H9 (cell line): ENCODE results near the gene TADA3. TPM values are rescaled to one million over a fixed set of nuclear protein-coding genes. Genes with fewer than 3 reads are reported as not detected.
A peak's percentile ranks its signal among the peaks of the same experiment; 100 is the strongest.

Experiments used
- DNase-seq: peaks from one replicate; pipeline ENCODE4 v3.0.0-alpha.2; 2017
- H2AFZ ChIP-seq: one replicate; pipeline ENCODE4 v1.6.1; 2013; ENCODE audit warnings: mild to moderate bottlenecking, low read length, control low read depth, moderate library complexity
- H2AK5ac ChIP-seq: 2 replicates; pipeline ENCODE4 v1.6.1; 2013; ENCODE audit warnings: low read length, control low read depth, mixed read lengths; ENCODE audit not compliant: insufficient read length
- H2BK120ac ChIP-seq: one replicate; pipeline ENCODE4 v1.6.1; 2013; ENCODE audit warnings: low read depth, mild to moderate bottlenecking, low read length, control low read depth, inconsistent platforms; ENCODE audit not compliant: poor library complexity, severe bottlenecking
- H2BK12ac ChIP-seq: 2 replicates; pipeline ENCODE4 v1.6.1; 2013; ENCODE audit warnings: low read length, control low read depth, mixed read lengths, low read depth; ENCODE audit not compliant: insufficient read length
- H2BK15ac ChIP-seq: 2 replicates; pipeline ENCODE4 v1.6.1; 2013; ENCODE audit warnings: low read depth, low read length, control low read depth
- H2BK20ac ChIP-seq: one replicate; pipeline ENCODE4 v1.6.1; 2013; ENCODE audit warnings: low read depth, mild to moderate bottlenecking, low read length, control low read depth, inconsistent platforms; ENCODE audit not compliant: poor library complexity, severe bottlenecking
- H2BK5ac ChIP-seq: 2 replicates; pipeline ENCODE4 v1.6.1; 2013; ENCODE audit warnings: low read length, control low read depth, mixed read lengths; ENCODE audit not compliant: insufficient read length
- H3K14ac ChIP-seq: 2 replicates; pipeline ENCODE4 v1.6.1; 2013; ENCODE audit warnings: low read length, control low read depth; ENCODE audit not compliant: insufficient read depth
- H3K18ac ChIP-seq: 2 replicates; pipeline ENCODE4 v1.6.1; 2013; ENCODE audit warnings: low read depth, mild to moderate bottlenecking, mixed read lengths, low read length, control low read depth; ENCODE audit not compliant: insufficient read length
- H3K23ac ChIP-seq: 2 replicates; pipeline ENCODE4 v1.6.1; 2013; ENCODE audit warnings: low read length, control low read depth, mixed read lengths, low read depth; ENCODE audit not compliant: insufficient read length
- H3K23me2 ChIP-seq: 2 replicates; pipeline ENCODE4 v1.6.1; 2013; ENCODE audit warnings: low read depth, mild to moderate bottlenecking, mixed read lengths, low read length, control low read depth; ENCODE audit not compliant: insufficient read length, poor library complexity, severe bottlenecking
- H3K27ac ChIP-seq: 2 replicates; pipeline ENCODE4 v1.5.1; 2013; ENCODE audit warnings: low read length, control low read depth, mixed read lengths, low read depth; ENCODE audit not compliant: insufficient read length
- H3K27me3 ChIP-seq: 2 replicates; pipeline ENCODE4 v1.6.1; 2013; ENCODE audit warnings: low read length, control low read depth, inconsistent platforms; ENCODE audit not compliant: insufficient read depth
- H3K4ac ChIP-seq: 2 replicates; pipeline ENCODE4 v1.6.1; 2013; ENCODE audit warnings: low read depth, mild to moderate bottlenecking, control low read depth, inconsistent platforms, low read length, moderate library complexity
- H3K4me1 ChIP-seq: 2 replicates; pipeline ENCODE4 v1.6.1; 2013; ENCODE audit warnings: low read length, control low read depth, inconsistent platforms; ENCODE audit not compliant: insufficient read depth
- H3K4me2 ChIP-seq: 2 replicates; pipeline ENCODE4 v1.6.1; 2013; ENCODE audit warnings: low read length, control low read depth, mixed read lengths; ENCODE audit not compliant: insufficient read length, insufficient read depth
- H3K56ac ChIP-seq: 2 replicates; pipeline ENCODE4 v1.6.1; 2013; ENCODE audit warnings: low read depth, mild to moderate bottlenecking, mixed read lengths, low read length, control low read depth; ENCODE audit not compliant: insufficient read length
- H3K79me1 ChIP-seq: 2 replicates; pipeline ENCODE4 v1.6.1; 2013; ENCODE audit warnings: low read depth, mild to moderate bottlenecking, moderate library complexity, low read length, control low read depth, inconsistent platforms; ENCODE audit not compliant: insufficient read depth, poor library complexity, severe bottlenecking
- H3K79me2 ChIP-seq: 2 replicates; pipeline ENCODE4 v1.6.1; 2013; ENCODE audit warnings: low read length, control low read depth, inconsistent platforms; ENCODE audit not compliant: insufficient read depth
- H3K9ac ChIP-seq: 2 replicates; pipeline ENCODE4 v1.6.1; 2013; ENCODE audit warnings: low read length, control low read depth, mixed read lengths; ENCODE audit not compliant: insufficient read length; ENCODE audit errors: extremely low read depth
- H3K9me3 ChIP-seq: one replicate; pipeline ENCODE4 v1.6.1; 2013; ENCODE audit warnings: low read depth, low read length, inconsistent platforms; ENCODE audit not compliant: control insufficient read depth
- H3T11ph ChIP-seq: one replicate; pipeline ENCODE4 v1.6.1; 2013; ENCODE audit warnings: mild to moderate bottlenecking, low read length, control low read depth, inconsistent platforms
- H4K20me1 ChIP-seq: one replicate; pipeline ENCODE4 v1.6.1; 2013; ENCODE audit not compliant: control insufficient read depth, insufficient read length, insufficient read depth
- H4K5ac ChIP-seq: 2 replicates; pipeline ENCODE4 v1.6.1; 2013; ENCODE audit warnings: low read depth, mild to moderate bottlenecking, mixed read lengths, low read length, control low read depth; ENCODE audit not compliant: insufficient read length
- H4K8ac ChIP-seq: replicated peaks from 2 replicates; pipeline ENCODE4 v1.6.1; 2013; ENCODE audit warnings: low read length, control low read depth, mixed read lengths, low read depth; ENCODE audit not compliant: insufficient read length
- H4K91ac ChIP-seq: 2 replicates; pipeline ENCODE4 v1.6.1; 2013; ENCODE audit warnings: low read depth, mild to moderate bottlenecking, moderate library complexity, mixed read lengths, low read length, control low read depth; ENCODE audit not compliant: insufficient read length
- H3K27ac Mint-ChIP-seq, 3 experiments: 2 replicates in 2 of 3; 3 replicates in 1 of 3; pipeline ENCODE4 v1.8.0; 2020 to 2021; ENCODE audit warnings: mixed read lengths in 3 of 3, mild to moderate bottlenecking in 1 of 3, moderate library complexity in 1 of 3
- H3K27me3 Mint-ChIP-seq: 2 replicates; pipeline ENCODE4 v1.8.0; 2021; ENCODE audit warnings: low read depth, mild to moderate bottlenecking, moderate library complexity, mixed read lengths
- H3K36me3 Mint-ChIP-seq, 3 experiments: 2 replicates in 2 of 3; 3 replicates in 1 of 3; pipeline ENCODE4 v1.8.0; 2020 to 2021; ENCODE audit warnings: low read depth in 3 of 3, mixed read lengths in 3 of 3; ENCODE audit not compliant: insufficient read depth in 1 of 3
- H3K4me1 Mint-ChIP-seq, 2 experiments: 2 replicates each; pipeline ENCODE4 v1.8.0; 2020; ENCODE audit warnings: mixed read lengths in 2 of 2
- H3K4me3 Mint-ChIP-seq, 2 experiments: 2 replicates in 1 of 2; 3 replicates in 1 of 2; pipeline ENCODE4 v1.8.0; 2020 to 2021; ENCODE audit warnings: mild to moderate bottlenecking in 2 of 2, mixed read lengths in 2 of 2, moderate library complexity in 1 of 2
- H3K9me3 Mint-ChIP-seq, 2 experiments: 2 replicates in 1 of 2; 3 replicates in 1 of 2; pipeline ENCODE4 v1.8.0; 2020; ENCODE audit warnings: mild to moderate bottlenecking in 2 of 2, mixed read lengths in 2 of 2, moderate library complexity in 1 of 2
- CTCF ChIP-seq: fragments of 200-600 bp; sonication (generic); conservative IDR thresholded peaks from 3 replicates; pipeline ENCODE4 v1.8.0; 2021; ENCODE audit warnings: antibody characterized with exemption, mild to moderate bottlenecking
- WGBS: extraction: QIAGEN DNeasy Blood & Tissue Kit; methylation state at CpG from one replicate; pipeline ENCODE4 v1.1.7; 2013; ENCODE audit warnings: missing lambda C conversion rate, low lambda C conversion rate, mixed read lengths; ENCODE audit not compliant: insufficient read length; ENCODE audit errors: extremely low coverage; 5-methylcytosine and 5-hydroxymethylcytosine counted together
- total RNA-seq: library from RNA; stranded (reverse); gene quantifications from 2 replicates; pipeline ENCODE4 v1.2.1, GENCODE V29; 2021

TADA3 gene
- total RNA-seq, 1 experiment from 2014 or later, result 49.8 TPM

GRCh38 chr3:9732740-9733115 is 59.5 kb downstream of the TADA3 start:
- H3K4me1 Mint-ChIP-seq, result peaks cover 14 to 19% of the 10 kb centered on the region in 2 experiments
- H2BK15ac ChIP-seq, result no peak overlapping the region
- H3K14ac ChIP-seq, result no peak overlapping the region
- H3K23me2 ChIP-seq, result peaks cover 12% of the 10 kb centered on the region
- WGBS, result no CpG with 5 or more reads among the region's 7 CpGs
- H2BK20ac ChIP-seq, result no peak overlapping the region
- H3K56ac ChIP-seq, result no peak overlapping the region
- no peak overlapping the region for H2BK5ac ChIP-seq
- no peak for TF ChIP-seq CTCF
- no peak overlapping the region for H2AK5ac ChIP-seq
- H3K4me3 Mint-ChIP-seq, result peak overlapping the region; percentile 88 to 91
- H2AFZ ChIP-seq, result no peak overlapping the region
- peaks cover 4% of the 10 kb centered on the region for H3K79me1 ChIP-seq
- DNase-seq, result no peak
- H3K18ac ChIP-seq, result no peak overlapping the region
- no peaks in the 10 kb centered on the region for H3K4me1 ChIP-seq
- peak overlapping the region in 2 of 3 experiments; percentile 85 to 87; a peak in 4 of 7 replicates for H3K27ac Mint-ChIP-seq
- no peak overlapping the region for H3K27ac ChIP-seq
- H4K91ac ChIP-seq, result no peak overlapping the region
- H3K9me3 ChIP-seq, result no peaks in the 10 kb centered on the region
- no peak overlapping the region for H3T11ph ChIP-seq
- no peak overlapping the region for H4K8ac ChIP-seq
- H4K20me1 ChIP-seq, result peaks cover 2% of the 10 kb centered on the region
- peaks cover 14 to 37% (median 33%) of the 10 kb centered on the region in 3 experiments; a peak in 6 of 7 replicates for H3K36me3 Mint-ChIP-seq
- H4K5ac ChIP-seq, result no peak overlapping the region
- no peaks in the 10 kb centered on the region for H3K9me3 Mint-ChIP-seq
- H3K27me3 Mint-ChIP-seq, result no peaks in the 10 kb centered on the region
- peak overlapping the region; percentile 85 for H3K4me2 ChIP-seq
- no peak overlapping the region for H2BK12ac ChIP-seq
- peak overlapping the region; percentile 84 for H3K9ac ChIP-seq
- no peak overlapping the region for H2BK120ac ChIP-seq
- no peak overlapping the region for H3K23ac ChIP-seq
- no peak overlapping the region for H3K4ac ChIP-seq
- no peaks in the 10 kb centered on the region for H3K27me3 ChIP-seq
- H3K79me2 ChIP-seq, result peaks cover 13% of the 10 kb centered on the region; the same call in 1 of the 2 replicates
